MCF 10A (cell line): ENCODE results near the gene KLF9. TPM values are rescaled to one million over a fixed set of nuclear protein-coding genes. Genes with fewer than 3 reads are reported as not detected.

ENCODE experiments used
- BruUV-seq: library from RNA; stranded (reverse); fragments of 400-500 nt; replicated peaks from 2 replicates; lab custom pipeline; 2021; lab: Mats Ljungman, UMichigan
- CTCF ChIA-PET: fragments of 300-600 bp; sonication (Branson Sonifier 250); formaldehyde crosslinking; extraction: SDS; loops from one replicate; lab custom pipeline; 2021; ENCODE audit warnings: antibody characterized with exemption, inconsistent platforms; lab: Yijun Ruan, JAX
- POLR2A ChIA-PET: fragments of 300-600, 350-650 bp; sonication (Branson Sonifier 250); formaldehyde crosslinking; extraction: SDS; loops from one replicate; lab custom pipeline; 2020; ENCODE audit warnings: antibody characterized with exemption, inconsistent platforms; lab: Yijun Ruan, JAX
- DNase-seq: peaks from one replicate; pipeline ENCODE4 v3.0.0-alpha.2; 2018; ENCODE audit not compliant: unreplicated experiment
- H3K27ac Mint-ChIP-seq: one replicate; pipeline ENCODE4 v1.8.0; 2022; ENCODE audit warnings: mild to moderate bottlenecking, low read depth, mixed read lengths; ENCODE audit not compliant: unreplicated experiment
- H3K27me3 Mint-ChIP-seq: one replicate; pipeline ENCODE4 v1.8.0; 2022; ENCODE audit warnings: mixed read lengths; ENCODE audit not compliant: insufficient read depth, unreplicated experiment
- H3K36me3 Mint-ChIP-seq: one replicate; pipeline ENCODE4 v1.8.0; 2022; ENCODE audit warnings: mild to moderate bottlenecking, moderate library complexity, mixed read lengths; ENCODE audit not compliant: insufficient read depth, unreplicated experiment
- H3K4me1 Mint-ChIP-seq: one replicate; pipeline ENCODE4 v1.8.0; 2022; ENCODE audit warnings: mixed read lengths; ENCODE audit not compliant: insufficient read depth, unreplicated experiment
- H3K4me3 Mint-ChIP-seq: one replicate; pipeline ENCODE4 v1.8.0; 2022; ENCODE audit warnings: mild to moderate bottlenecking, moderate library complexity, mixed read lengths; ENCODE audit not compliant: unreplicated experiment
- H3K9me3 Mint-ChIP-seq: one replicate; pipeline ENCODE4 v1.8.0; 2022; ENCODE audit warnings: mixed read lengths; ENCODE audit not compliant: unreplicated experiment
- CTCF ChIP-seq: fragments of 200-600 bp; IDR thresholded peaks from one replicate; pipeline ENCODE4 v1.8.0; 2022; ENCODE audit warnings: antibody characterized with exemption, mild to moderate bottlenecking; ENCODE audit not compliant: unreplicated experiment
- intact Hi-C: fragments of 100-400 bp; cut with micrococcal nuclease; formaldehyde crosslinking; loops from 2 replicates; pipeline ENCODE4 v1.14.1; 2022
- total RNA-seq: library from RNA; stranded (reverse); gene quantifications from 2 replicates; pipeline ENCODE4 v1.2.3, GENCODE V29; 2022

The KLF9 gene
- total RNA-seq, 1 experiment from 2014 or later = 5.9 TPM

- no peaks in the 10 kb centered on the region for H3K36me3 Mint-ChIP-seq
- intact Hi-C loops = loop anchor here (2.0 kb wide), 1 partner anchor 15 kb away; no protein-coding TSS in a partner anchor
- CTCF ChIA-PET = interaction anchor here (1.2 to 1.8 kb wide), 2 partner anchors 15 to 169 kb away, joined by 3 read pairs; no protein-coding TSS in a partner anchor
- POLR2A ChIA-PET = interaction anchor here (1.4 to 2.4 kb wide), 2 partner anchors 14 to 15 kb away, joined by 4 to 12 read pairs; no protein-coding TSS in a partner anchor
- BruUV-seq = no TSS peak
- peak; percentile 81 for DNase-seq
- peaks cover 23% of the 10 kb centered on the region for H3K4me1 Mint-ChIP-seq
- peak overlapping the region; percentile 51 for H3K27ac Mint-ChIP-seq
- H3K9me3 Mint-ChIP-seq = peaks cover 6% of the 10 kb centered on the region
- TF ChIP-seq CTCF = no peak
- no peaks in the 10 kb centered on the region for H3K27me3 Mint-ChIP-seq
- no peak overlapping the region for H3K4me3 Mint-ChIP-seq
Measured at GRCh38 chr9:70435948-70436347, 21.5 kb upstream of the KLF9 start.

GRCh38 chr9:70429899-70430298 lies 15.4 kb upstream of the KLF9 start:
- ChIA-PET POLR2A (interaction anchor here (0.7 to 3.0 kb wide), 3 partner anchors 9 to 1340 kb away, joined by 3 to 13 read pairs (median 4); no protein-coding TSS in a partner anchor), CTCF (no interaction called here)
- no peaks in the 10 kb centered on the region for H3K27me3 Mint-ChIP-seq
- peaks cover 6% of the 10 kb centered on the region for H3K4me1 Mint-ChIP-seq
- no TSS peak for BruUV-seq
- H3K36me3 Mint-ChIP-seq = no peaks in the 10 kb centered on the region
- DNase-seq = no peak
- peaks cover 6% of the 10 kb centered on the region for H3K9me3 Mint-ChIP-seq
- intact Hi-C loops = no loop called here
- no peak overlapping the region for H3K27ac Mint-ChIP-seq
- H3K4me3 Mint-ChIP-seq = no peak overlapping the region
- TF ChIP-seq CTCF = no peak

GRCh38 chr9:70428781-70429180 lies 14.3 kb upstream of the KLF9 start:
- TF ChIP-seq CTCF = no peak
- ChIA-PET POLR2A (interaction anchor here (0.7 to 3.0 kb wide), 6 partner anchors 8 to 53 kb away, joined by 3 to 13 read pairs (median 4); no protein-coding TSS in a partner anchor), CTCF (interaction anchor here (0.7 to 1.5 kb wide), 2 partner anchors 45 to 170 kb away, joined by 4 read pairs; no protein-coding TSS in a partner anchor)
- no peak overlapping the region for H3K4me3 Mint-ChIP-seq
- peak; percentile 64 for DNase-seq
- intact Hi-C loops = no loop called here
- H3K9me3 Mint-ChIP-seq = peaks cover 6% of the 10 kb centered on the region
- peaks cover 6% of the 10 kb centered on the region for H3K4me1 Mint-ChIP-seq
- no peak overlapping the region for H3K27ac Mint-ChIP-seq
- BruUV-seq = no TSS peak
- H3K27me3 Mint-ChIP-seq = no peaks in the 10 kb centered on the region
- no peaks in the 10 kb centered on the region for H3K36me3 Mint-ChIP-seq

GRCh38 chr9:70427161-70427945 lies 12.9 kb upstream of the KLF9 start:
- Mint-ChIP-seq H3K36me3 (no peaks in the 10 kb centered on the region), H3K9me3 (peaks cover 6% of the 10 kb centered on the region), H3K4me3 (no peak overlapping the region), H3K4me1 (peaks cover 12% of the 10 kb centered on the region), H3K27me3 (no peaks in the 10 kb centered on the region), H3K27ac (no peak overlapping the region)
- intact Hi-C loops = no loop called here
- DNase-seq = no peak
- CTCF ChIA-PET = interaction anchor here (0.7 to 1.3 kb wide), 5 partner anchors 9 to 175 kb away, joined by 3 to 5 read pairs (median 3); no protein-coding TSS in a partner anchor
- POLR2A ChIA-PET = interaction anchor here (1.0 to 3.0 kb wide), 4 partner anchors 9 to 51 kb away, joined by 3 to 13 read pairs (median 4); no protein-coding TSS in a partner anchor
- no TSS peak for BruUV-seq
- no peak for TF ChIP-seq CTCF
